Measurements from ENCODE around the gene CATSPER1.

The CATSPER1 gene

DNA sequence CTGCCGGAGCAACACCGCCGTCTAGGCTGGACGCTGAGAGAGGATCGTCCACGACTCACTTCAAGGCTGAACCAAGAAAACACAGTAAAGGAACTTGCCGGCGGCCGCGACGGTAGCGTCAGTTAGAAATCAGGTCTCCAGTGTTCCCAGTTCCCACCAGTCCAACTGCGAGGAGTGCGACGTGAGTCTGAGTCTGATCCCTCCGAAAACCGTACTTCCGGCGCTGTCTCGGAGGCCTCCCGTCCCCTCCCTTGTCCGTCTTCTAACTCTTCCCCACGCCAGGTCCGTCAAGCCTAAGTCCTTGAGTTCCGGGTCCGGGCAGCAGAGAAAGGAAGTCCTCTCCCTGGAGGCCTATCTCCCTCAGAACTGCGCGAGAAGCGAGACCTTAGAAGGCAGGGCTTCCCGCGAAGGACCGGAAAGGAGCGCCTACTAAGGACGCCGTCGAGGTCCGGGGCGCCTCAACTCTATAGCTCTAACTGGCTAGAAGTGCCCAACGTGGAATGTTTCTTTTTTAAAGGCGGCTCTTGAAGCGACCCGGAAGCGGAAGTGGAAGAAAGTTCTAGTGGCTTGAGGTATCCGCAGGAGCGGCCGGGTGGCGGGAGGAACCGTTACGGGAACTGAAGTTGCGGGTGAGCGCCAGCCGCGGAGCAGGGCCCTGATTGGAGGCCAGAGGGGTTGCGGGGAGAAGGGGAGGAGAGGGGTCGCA, 24.2 kb downstream of the CATSPER1 start, which contains the start of the genes BANF1 and EIF1AD:
TSS of gene BANF1 (plus strand) at position 562 of the 706 bp plus-strand sequence. CDS start 748 bp downstream, outside the sequence.
TSS of gene EIF1AD (minus strand) at position 216 of the 706 bp plus-strand sequence. CDS start 1,768 bp downstream, outside the sequence.
- DNase-seq = peak; percentile 81

DNA sequence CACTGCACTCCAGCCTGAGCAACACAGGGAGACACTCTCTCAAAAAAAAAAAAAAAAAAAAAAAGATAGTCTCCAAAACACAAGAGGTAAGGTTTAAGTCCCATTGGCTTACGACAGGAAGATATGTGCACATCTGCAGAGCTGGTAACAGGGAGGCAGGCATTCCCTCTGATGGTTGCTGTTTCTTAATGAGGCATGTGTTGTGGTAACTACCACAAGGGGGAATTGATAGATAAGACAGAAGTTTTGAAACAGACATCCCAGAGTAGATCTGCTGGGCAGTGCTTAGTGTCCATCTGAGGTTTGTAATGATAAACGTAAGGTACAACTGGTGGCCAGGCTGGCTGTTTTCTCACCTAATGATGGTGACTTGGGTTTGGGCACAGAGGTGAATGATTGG, 29.0 kb downstream of the CATSPER1 start:
- DNase-seq = no peak

DNA sequence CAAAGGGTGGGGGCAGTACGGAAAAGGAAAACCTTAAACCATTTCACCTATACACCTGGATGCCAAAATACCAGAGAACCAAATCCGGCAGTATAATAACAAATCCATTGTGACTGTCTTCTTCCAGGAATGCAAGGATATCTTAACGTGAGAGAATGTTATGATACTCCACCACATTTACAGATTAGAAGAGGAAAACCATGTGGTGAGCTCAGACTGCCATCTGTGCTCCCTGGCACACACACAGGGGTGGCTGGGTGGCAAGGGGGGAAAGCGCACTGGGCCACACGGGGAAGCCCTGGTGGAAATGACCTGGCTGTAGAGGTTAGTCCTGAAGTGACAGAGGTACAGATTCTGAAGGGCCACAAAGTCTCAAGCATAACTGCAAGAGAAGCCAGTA, 34.2 kb downstream of the CATSPER1 start:
- no peak for DNase-seq

DNA sequence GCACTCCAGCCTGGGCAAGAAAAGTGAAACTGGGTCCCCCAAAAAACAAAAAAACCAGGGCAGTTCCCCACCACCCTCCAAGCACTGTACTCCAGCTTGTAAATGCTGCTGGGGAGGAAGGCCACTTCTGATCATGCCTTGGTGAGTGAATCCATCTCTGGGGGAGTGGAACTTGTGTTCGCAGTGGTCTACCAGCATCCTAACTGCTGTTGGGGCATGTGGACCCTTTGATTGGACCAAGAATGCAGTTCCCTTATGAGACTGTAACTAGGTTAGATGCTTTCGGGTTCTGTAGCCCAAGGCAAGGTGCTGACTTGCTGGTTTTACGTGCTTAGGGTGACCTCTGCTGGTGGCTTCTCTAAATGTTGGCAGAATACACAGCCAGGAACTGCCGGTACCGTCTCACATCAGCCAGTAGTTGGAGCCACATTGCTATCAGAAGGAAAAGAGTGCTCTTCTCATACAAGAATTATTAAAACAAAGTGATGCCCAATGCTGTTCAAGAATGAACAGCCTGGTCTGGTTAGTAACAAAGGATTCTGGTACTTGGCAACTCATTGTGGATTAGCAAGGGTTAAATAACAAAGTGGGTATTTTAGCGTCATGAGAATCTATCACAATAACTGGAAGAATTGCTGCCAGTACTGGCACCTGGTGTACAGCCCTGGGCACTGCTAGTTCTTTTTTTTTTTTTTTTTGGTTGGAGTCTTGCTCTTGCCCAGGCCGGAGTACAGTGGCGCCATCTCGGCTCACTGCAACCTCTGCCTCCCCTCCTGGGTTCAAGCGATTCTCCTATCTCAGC, 37.3 kb downstream of the CATSPER1 start:
- DNase-seq = peak; percentile 86

DNA sequence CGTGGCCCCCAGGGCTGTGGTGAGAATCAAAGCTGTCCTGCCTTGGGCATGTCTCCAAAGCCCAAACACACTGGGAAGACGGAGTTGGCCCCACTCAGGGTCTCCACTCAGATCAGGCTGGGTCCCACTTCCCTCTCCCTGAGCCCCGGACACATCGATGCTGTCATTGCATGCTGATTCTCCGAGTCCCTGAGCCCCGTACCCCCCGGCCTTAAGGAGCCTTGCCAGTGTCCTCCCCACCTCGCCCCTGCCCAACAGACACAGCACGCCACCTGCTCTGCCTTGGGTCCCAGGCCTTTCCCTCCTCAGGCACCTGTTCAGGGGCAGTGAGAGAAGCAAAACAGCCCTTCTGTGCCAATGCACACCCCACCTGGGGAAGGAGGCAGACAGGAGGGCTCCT, 38.9 kb downstream of the CATSPER1 start:
- no peak for DNase-seq

DNA sequence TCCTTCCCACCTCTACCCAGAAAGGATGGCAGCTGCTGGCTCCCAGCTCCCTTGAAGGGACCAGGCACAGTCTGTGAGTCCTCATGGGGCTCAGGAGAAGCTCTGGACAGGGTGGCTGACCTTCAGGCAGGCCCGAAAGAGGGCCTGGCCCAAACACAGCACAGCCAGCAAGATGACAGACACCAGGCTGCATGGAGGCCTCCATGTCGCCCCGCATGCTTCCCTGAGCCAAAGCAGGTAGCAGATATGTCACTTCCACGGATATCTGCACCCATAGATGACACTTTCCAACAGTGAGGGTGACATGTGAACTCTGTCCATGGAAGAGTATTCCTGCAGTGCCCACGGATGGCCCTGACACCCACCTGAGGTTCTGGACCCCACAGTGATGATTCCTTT, 42.7 kb downstream of the CATSPER1 start:
- no peak for DNase-seq

DNA sequence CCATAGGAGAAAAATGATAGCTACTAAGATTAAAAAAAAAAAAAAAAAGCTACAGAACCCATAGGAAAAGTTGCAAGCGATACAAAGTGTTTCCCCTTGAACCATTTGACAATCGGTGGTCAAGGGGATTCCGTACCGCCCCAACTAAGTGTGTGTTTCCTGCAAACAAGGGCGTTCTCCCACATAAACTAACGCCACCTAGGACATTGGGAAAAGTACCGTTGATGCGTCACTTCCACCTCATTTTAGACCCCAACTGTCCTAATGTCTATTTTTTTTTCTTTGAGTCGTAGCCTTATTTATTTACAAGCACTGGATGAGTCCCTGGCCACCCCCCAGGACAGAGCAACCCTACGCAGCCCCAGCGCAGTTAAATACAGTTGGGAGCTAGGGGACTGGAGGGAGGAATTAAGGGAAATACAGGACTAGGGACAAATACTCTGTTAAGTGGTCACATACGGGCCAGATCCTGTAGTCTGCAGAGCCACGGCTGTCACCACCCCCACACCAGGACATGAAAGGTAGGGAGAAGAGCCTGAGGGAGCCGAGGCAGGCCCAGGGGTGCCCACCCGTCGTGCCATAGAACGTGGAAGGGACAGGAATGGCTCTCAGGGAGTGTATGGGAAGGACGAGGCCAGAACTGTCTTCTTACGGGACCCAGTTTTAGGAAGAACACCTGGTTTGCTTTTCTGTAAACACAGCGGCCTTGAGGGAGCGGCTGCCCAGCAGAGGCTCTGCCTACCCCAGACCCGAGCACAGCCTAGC, 43.3 kb downstream of the CATSPER1 start:
- no peak for DNase-seq

DNA sequence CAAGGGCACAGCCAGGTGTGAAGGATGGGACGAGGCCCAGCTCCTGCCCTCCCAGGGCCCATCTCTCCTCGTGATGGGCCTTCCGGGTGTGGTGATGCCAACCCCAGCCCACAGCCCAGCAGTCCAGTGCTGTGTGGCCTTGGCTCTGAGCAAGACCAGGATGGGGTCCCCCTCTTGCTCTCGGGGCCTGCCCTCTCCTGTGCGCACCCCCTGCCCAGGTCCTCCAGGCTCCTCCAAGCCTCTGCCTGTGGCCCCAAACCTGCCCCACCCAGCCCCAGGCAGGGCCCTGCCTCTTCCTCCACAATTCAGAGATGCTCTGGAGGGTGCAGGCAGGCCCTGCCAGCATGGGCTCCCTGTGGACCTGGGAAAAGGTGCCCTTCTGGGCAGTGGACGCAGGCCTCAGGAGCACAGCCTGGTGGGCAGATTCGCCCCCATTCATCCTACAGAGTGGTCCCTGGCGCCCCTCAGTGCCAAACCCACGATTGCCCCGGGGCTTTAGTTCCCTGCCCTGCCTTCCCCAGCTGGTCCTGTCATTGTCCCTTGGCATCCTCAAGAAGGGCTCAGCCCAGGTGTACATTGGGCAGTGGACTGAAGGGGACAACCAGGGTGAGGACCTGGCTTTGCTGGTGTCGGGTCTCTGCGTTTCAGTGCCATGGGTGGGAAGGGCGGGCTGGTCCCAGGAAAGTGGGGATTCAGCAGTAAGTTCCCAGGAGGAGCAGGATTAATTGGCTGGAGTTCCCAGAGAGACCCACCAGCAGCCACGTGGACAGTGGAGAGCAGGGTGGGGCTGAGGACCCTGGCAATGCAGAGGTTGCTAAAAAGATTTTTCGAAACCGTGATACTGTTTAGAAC, 44.1 kb downstream of the CATSPER1 start:
- DNase-seq = no peak

DNA sequence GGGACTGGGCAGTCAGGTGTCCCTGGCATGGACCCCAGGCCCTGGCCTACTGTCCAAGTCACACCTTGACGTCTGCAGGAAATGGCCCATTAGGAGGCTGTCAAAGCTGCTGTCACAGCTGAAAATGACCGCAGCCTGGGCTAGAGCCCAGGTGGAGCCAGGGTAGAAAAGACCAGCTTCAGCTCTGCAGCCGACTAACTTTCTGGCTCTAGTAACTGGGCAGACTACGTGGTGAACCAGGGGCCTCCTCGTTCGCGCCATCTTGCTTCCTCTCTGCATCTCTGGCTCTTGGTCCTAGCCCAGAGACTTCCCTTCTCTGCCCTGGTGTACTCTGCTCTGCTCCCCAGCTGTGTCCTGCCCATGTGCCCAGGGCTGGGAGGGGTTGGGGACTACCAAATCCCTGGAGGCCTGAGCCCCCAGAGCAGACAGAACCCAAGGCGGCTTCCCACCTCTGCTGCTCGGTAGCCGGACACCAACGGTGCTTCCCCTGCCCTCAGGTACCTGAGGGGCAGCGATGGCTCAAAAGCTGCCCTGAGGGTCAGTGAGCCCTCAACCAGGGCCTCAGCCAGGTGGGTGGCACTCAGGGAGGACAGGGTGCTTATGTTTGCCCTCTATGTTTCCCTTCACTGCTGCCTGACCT, 45.1 kb downstream of the CATSPER1 start:
- DNase-seq = no peak

DNA sequence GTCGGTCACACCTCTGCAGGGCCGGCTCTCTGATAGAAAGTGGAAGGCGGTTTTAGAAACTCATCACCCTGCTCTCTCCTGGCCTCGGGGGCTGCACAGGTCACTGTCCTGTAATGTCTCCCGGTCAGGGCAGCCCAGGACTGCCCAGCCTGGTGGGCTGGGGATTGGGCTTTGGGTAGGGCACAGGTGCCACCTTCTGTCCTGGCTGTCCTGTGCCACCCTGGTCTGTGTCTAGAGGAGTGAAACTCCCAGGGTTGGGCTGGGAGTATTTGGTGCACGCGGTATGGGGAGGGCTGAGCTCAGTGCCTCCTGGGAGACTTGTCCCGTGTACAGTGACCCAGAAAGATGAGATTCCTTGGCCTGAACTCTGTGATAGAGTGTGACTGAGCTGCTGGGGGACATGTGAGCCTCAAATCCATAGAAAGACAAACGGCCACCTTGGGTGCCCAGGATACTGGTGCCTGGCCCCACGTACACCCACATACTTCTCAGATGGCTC, 47.0 kb downstream of the CATSPER1 start:
- no peak for DNase-seq

DNA sequence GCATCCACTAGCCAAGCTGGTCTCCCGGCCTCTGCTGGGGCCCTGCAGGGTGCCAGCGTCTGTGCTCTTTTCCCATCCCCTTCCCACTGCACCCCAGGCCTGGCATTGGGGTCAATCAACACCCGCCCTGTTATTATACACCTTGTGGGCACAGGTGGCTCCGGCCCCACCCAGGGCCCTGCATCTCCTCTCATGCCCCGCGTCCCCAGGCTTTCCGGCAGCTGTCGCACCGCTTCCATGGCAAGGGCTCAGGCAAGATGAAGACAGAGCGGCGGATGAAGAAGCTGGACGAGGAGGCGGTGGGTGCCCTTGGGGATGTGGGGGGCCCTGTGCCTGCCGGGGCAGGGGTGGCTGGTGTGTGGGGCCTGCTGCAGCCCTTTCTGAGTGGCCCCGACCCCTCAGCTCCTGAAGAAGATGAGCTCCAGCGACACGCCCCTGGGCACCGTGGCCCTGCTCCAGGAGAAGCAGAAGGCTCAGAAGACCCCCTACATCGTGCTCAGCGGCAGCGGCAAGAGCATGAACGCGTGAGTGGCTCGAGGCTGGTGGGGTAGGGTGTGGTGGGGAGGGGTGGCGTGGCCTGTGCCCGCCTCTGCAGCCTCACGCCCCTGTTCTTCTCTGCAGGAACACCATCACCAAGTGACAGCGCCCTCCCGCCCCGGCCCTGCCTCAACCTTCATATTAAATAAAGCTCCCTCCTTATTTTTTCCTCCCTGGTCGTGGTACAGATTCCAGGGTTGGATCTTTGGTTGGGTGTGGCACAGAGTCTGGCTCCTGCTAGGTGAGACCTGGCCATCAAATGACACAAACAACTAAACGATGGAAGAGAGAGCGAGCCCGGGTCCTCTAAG, 47.7 kb downstream of the CATSPER1 start:
- DNase-seq = no peak

DNA sequence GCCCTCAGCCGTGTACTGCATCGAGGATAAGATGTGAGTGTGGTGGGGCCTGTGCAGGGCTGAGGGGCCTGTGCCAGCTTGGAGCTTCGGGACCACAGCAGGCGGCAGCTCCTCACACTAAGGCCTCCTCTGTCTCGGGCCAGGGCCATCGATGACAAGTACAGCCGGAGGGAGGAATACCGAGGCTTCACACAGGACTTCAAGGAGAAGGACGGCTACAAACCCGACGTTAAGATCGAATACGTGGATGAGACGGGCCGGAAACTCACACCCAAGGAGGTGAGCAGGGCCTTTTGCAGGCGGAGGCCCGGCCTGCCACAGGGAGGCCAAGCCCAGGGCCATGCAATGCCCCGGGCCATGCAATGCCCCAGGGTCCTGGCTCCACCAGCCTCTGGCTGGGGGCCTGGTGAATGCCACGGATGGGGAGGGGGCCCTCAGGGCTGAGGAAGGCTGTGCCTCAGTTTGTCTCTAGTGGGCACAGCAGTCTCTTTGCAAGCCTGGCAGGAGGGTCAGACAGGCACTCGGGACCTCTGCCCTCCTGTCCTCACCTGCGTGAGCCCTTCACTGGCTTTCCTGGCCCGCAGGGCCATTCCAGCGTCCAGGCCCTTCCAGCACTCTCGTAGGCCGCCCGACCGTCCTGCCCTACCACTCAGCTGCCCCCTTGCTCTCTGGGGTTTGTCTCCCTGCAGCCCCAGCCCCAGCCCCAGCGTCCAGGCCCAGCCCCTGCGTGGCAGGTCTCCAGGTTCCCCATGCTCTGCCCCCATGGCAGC, 48.5 kb downstream of the CATSPER1 start:
- no peak for DNase-seq

DNA sequence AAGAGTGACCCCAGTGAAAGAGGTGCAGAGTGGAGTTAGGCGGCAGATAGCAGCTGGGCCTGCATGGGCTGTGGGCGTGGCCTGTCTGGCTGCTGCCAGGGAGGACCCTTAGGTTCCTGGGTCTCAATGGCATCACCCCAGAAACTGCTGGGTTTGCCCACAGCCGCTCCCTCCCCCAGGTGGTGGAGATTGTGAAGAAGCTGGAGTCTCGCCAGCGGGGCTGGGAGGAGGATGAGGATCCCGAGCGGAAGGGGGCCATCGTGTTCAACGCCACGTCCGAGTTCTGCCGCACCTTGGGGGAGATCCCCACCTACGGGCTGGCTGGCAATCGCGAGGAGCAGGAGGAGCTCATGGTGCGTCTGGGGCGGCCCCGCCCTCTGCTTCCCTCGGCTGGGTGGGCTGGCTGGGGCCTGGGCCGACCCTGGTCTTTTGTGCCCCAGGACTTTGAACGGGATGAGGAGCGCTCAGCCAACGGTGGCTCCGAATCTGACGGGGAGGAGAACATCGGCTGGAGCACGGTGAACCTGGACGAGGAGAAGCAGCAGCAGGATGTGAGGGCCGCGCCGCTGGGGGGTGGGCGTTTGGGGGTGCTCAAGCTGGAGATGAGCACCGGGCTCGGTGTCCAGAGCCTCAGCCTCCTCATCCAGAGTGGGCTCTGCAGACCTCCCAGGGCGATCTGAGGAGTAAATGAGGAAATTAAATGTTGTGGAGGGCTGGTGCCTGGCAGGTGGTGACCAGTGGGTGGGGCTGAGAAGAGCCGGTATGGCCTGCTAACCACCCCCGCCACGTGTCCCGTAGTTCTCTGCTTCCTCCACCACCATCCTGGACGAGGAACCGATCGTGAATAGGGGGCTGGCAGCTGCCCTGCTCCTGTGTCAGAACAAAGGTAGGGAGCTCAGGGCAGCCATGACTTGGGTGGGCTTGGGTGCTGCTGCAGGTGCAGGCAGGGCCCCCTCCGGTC, 49.8 kb downstream of the CATSPER1 start:
- DNase-seq = no peak

DNA sequence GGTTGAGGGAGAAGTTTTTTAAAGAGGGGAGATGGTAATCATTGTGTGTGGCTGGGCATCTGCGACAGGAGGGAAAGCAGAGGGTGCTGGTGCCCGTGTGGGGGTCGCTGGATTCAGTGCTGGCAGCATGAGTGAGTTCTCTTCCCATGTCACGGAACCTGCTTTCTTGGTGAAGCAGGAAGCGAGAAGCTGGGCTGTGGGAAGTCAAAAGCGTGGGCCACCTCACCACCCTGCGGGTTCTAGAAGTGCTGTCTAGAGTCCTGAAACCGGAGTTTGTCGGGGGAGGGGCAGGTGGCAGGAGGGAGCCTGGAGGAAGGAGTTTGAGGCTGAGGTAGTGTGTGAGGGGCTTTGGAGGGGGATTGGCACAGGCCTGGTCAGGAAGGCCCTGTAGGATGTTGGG, 50.5 kb downstream of the CATSPER1 start:
- DNase-seq = no peak

DNA sequence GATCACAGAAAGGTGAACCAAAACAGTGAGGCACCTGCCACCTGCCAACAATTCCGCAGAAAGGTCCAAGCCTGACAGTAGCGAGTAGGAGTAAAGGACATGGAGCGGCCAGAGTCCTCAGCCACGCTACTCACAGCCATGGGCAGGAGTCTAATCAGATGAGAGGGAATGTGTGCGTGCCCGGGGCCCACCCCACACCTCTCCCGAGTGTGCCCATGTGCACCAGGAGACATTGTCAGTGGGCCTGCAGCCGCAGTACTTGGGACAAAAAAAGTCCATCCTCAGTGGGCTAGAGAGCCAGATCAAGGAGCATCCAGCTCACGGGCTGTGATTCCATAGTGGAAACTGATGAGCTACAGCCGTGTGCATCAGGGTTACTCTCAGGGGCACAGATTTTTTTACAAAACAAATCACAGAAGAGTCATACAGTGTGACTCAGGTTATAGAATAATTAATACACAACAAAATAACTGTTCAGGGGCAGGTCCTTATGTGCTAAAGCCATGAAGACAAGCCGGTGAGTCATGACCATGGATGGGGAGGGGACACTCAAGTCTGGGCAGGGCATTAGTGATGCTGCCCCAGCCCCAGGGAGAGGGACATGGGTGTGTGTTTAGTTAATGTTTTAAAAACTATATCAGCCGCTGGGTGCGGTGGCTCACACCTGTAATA, 52.7 kb downstream of the CATSPER1 start:
- no peak for DNase-seq

DNA sequence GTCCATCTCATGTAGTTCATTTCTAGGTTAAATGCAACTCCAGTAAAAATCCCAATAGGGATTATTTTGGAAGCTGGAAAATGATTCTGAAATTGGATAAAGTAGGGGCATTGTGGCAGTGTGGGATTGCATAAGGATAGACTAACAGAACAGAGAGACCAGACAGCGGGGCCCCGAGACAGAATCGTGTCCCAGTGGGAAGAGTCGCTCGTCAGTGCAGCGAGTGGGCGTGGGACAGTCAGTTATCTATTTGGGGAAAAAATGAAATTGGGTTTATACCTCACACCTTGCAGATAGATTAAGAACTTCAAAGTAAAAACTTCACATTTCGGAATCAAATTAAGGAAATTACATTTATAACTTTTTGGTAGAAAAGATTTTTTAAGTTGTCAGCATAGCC, 54.2 kb downstream of the CATSPER1 start:
- no peak for DNase-seq

DNA sequence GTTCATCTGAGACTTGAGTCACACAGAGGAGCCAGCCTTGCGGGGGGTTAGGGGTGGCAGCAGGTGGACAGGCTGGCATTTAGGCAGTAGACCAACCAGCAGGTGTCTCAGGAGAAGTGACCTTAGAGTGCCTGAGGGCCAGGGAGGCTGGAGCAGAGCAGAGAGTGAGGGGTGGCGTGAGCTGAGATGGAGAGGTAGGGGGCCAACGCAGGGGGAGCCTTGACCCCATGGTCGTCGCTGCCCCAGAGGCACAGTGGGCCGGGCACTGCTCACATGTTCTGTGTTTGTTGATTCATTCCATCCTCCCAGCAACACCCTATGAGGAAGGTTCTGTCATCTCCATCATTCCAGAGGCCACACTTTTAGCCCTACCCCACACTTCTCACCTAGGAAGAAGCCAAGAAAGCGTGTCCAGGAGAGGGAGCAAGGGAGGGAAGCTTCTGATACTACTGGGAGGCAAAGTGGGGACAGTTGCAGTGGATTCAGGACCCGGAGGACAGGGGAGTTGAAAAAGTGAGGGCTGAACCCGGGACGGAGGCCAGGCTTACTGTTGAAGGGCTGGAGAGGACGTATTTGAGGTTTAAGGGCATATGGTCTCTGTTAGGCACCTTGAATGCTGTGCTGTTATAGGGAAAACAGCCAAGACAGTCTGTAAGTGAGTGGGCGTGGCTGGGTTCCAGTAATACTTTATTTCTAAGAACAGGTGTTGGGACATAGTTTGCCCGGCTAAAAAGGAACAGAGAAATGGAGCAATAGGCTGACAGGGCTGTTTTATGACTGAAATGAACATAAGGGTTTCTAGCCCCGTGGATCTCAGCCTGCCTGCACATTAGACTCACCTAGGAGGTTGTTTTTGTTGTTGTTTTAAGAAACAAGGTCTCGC, 57.4 kb downstream of the CATSPER1 start:
- DNase-seq = no peak
